WERI-Rb-1 (cell line): ENCODE data around the gene CABP1.

Source experiments
- DNase-seq: peaks from one replicate; pipeline ENCODE4 v3.0.0-alpha.2; 2020
- H3K27ac ChIP-seq: fragments of 250-450 bp; sonication (Bioruptor Pico); 2 replicates; pipeline ENCODE4 v1.5.1; 2020; ENCODE audit warnings: mild to moderate bottlenecking, moderate library complexity
- H3K27me3 ChIP-seq: fragments of 250-450 bp; sonication (Bioruptor Pico); 2 replicates; pipeline ENCODE4 v1.5.1; 2021; ENCODE audit warnings: mild to moderate bottlenecking, low read depth, moderate library complexity; ENCODE audit not compliant: insufficient read depth, severe bottlenecking
- H3K36me3 ChIP-seq: fragments of 250-450 bp; sonication (Bioruptor Pico); 2 replicates; pipeline ENCODE4 v1.5.1; 2020; ENCODE audit warnings: mild to moderate bottlenecking, moderate library complexity
- H3K4me3 ChIP-seq: 2 replicates; pipeline ENCODE4 v1.5.1; 2011; ENCODE audit warnings: low read depth, mild to moderate bottlenecking, control low read depth, low read length
- H3K9me3 ChIP-seq: fragments of 250-450 bp; sonication (Bioruptor Pico); 2 replicates; pipeline ENCODE4 v1.5.1; 2021; ENCODE audit warnings: mild to moderate bottlenecking, moderate library complexity; ENCODE audit not compliant: severe bottlenecking
- TF ChIP-seq, protein P1 (sequence below): IDR thresholded peaks from 2 replicates; pipeline ENCODE4 v1.5.1; 2011; ENCODE audit warnings: low read depth, mild to moderate bottlenecking, control low read depth, inconsistent platforms, low read length

CABP1 gene

DNA sequence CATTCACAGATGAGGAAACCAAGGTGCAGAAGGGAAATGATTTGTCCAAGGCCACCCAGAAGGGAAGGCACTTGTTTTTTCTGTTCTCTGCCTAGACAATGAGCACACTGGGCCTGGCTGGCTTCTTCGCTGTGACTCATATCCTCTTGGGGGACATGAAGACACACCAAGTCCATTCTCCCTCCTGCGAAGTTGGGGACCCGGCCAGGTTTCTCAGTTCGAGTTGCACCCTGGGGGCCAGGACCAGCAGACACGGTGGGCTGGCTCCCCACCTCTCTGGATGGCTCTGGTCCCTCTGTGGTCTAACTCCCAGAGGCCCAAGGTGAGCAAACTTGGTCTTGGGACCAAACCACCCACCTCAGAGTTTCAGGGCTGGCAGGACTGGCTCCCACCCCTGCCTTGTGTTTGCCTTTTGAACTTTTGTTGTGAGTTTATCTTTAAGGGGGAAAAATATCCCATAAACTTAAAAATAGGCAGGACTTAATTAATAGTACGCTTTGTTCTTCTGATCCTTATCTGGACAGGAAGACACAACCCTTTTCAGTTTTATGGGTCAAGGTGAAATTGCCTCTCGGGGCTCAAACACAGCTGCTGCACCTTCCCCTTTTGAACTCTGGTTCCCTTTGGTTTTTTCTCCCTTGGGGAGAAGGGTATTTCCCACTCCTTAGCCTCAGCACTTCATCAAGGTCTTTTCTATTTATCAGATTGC is 37.5 kb downstream of the CABP1 start:
- DNase-seq, result no peak
- Histone ChIP-seq H3K27ac (no peak overlapping the region), H3K27me3 (no peaks in the 10 kb centered on the region), H3K4me3 (no peak overlapping the region), H3K9me3 (no peaks in the 10 kb centered on the region), H3K36me3 (no peaks in the 10 kb centered on the region)
- TF ChIP-seq, protein P1, sequence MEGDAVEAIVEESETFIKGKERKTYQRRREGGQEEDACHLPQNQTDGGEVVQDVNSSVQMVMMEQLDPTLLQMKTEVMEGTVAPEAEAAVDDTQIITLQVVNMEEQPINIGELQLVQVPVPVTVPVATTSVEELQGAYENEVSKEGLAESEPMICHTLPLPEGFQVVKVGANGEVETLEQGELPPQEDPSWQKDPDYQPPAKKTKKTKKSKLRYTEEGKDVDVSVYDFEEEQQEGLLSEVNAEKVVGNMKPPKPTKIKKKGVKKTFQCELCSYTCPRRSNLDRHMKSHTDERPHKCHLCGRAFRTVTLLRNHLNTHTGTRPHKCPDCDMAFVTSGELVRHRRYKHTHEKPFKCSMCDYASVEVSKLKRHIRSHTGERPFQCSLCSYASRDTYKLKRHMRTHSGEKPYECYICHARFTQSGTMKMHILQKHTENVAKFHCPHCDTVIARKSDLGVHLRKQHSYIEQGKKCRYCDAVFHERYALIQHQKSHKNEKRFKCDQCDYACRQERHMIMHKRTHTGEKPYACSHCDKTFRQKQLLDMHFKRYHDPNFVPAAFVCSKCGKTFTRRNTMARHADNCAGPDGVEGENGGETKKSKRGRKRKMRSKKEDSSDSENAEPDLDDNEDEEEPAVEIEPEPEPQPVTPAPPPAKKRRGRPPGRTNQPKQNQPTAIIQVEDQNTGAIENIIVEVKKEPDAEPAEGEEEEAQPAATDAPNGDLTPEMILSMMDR, result no peak

DNA sequence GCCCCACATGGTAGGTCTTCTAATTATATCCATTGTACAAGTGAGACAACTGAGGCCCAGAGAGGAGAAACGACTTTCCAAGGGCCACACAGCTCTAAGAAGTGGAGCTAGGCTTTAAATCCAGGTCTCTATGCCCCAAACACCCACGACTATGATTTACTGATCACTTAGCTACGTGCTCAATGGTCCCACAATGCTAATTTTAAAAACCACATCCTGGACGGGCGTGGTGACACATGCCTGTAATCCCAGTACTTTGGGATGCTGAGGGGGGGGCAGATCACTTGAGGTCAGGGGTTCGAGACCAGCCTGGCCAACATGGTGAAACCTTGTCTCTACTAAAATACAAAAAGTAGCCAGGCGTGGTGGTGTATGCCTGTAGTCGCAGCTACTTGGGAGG is 38.1 kb downstream of the CABP1 start:
- Histone ChIP-seq H3K27me3 (no peaks in the 10 kb centered on the region), H3K9me3 (no peaks in the 10 kb centered on the region), H3K4me3 (no peak overlapping the region), H3K36me3 (no peaks in the 10 kb centered on the region), H3K27ac (no peak overlapping the region)
- TF ChIP-seq, protein P1, result no peak
- DNase-seq, result no peak

DNA sequence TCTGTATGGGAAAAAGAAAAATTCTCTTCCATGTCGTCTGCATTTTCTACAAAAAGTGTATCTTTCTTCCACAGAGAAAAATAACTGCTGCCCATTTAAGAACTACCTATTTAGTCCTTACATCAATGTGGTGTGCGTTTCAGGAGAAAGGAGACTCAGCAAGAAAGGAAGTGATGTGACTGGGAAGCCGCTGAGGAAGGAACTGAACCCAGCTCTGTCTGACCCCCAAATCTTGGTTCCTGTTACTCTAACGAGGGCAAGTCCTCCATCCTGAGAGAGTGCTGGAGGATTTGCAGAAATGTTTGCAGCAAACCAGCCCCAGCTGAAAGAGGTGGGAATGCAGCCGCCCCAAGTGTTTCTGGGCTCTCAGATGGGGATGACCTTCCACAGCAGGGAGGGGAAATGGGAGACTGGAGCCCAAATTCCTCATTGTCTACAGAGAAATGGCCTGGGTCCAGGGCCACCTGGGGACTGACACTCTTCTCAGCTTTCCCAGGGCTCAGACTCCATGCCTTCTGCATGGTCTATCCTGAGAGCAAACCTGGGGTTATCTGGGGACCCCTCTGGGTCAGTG is 39.8 kb downstream of the CABP1 start:
- H3K36me3 ChIP-seq, result no peaks in the 10 kb centered on the region
- no peak for DNase-seq
- no peaks in the 10 kb centered on the region for H3K27me3 ChIP-seq
- H3K4me3 ChIP-seq, result no peak overlapping the region
- no peaks in the 10 kb centered on the region for H3K9me3 ChIP-seq
- H3K27ac ChIP-seq, result no peak overlapping the region
- TF ChIP-seq, protein P1, result no peak

DNA sequence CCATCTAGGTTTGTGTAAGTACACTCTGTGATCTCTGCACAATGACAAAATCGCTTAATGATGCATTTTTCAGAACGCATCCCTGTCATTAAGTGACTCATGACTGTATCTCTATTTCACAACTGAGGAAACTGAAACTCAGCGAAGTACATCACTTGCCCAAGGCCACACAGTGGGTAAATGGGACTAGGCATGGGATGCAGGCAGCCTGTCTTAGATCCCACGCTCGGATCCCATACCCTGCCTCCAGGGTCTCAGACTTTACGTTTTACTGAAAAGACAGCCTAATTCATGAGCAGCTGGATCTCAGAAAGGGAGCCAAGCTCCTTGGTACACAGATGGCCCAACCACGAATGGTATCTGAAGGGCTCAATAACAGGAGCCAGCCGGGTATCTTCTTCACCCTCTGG is 44.1 kb downstream of the CABP1 start:
- Histone ChIP-seq H3K27ac (no peak overlapping the region), H3K36me3 (peaks cover 5% of the 10 kb centered on the region), H3K9me3 (no peaks in the 10 kb centered on the region), H3K27me3 (no peaks in the 10 kb centered on the region), H3K4me3 (no peak overlapping the region)
- TF ChIP-seq, protein P1, result no peak
- no peak for DNase-seq

DNA sequence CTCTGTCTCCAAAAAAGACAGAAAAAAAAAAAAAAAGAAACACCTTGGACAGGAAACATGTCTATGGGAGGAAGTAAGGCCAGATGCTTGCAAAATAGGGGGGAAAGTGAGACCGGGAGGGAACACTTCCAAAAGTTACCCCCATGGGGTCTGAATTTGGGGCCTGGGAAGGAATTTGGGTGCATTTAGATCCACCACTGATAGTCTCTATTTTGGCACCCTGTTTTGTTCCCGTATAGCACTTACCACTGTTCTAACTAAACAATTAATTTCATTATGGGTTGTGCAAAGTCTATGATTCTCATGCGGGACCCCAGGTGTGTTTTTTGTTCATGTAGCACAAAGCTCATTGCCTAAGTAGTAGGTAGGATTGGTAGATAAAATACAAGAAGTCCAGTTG is 45.1 kb downstream of the CABP1 start:
- Histone ChIP-seq H3K27ac (peak overlapping the region; percentile 99; the same call in 1 of the 2 replicates), H3K9me3 (no peaks in the 10 kb centered on the region), H3K27me3 (no peaks in the 10 kb centered on the region), H3K36me3 (peaks cover 5% of the 10 kb centered on the region), H3K4me3 (peak overlapping the region; percentile 89)
- no peak for DNase-seq
- TF ChIP-seq, protein P1, result no peak
